Astrocyte of the cerebellum (primary cell): ENCODE data around the gene WWOX.

Experiments used
- DNase-seq: peaks from one replicate; pipeline ENCODE4 v3.0.0-alpha.2; 2011; ENCODE audit warnings: low read depth
- H3K4me3 ChIP-seq: 2 replicates; pipeline ENCODE4 v1.5.1; 2011; ENCODE audit warnings: mild to moderate bottlenecking, low read depth, low read length, moderate library complexity
- in situ Hi-C: cut with HindIII; loops from 2 replicates; pipeline ENCODE4 v1.10.0; 2017; ENCODE audit warnings: low sequenced_read_pairs
- TF ChIP-seq, protein P1 (sequence below): IDR thresholded peaks from 2 replicates; pipeline ENCODE4 v1.5.1; 2012; ENCODE audit warnings: low read length, low read depth, moderate library complexity, mild to moderate bottlenecking; ENCODE audit errors: missing control alignments

WWOX gene

DNA sequence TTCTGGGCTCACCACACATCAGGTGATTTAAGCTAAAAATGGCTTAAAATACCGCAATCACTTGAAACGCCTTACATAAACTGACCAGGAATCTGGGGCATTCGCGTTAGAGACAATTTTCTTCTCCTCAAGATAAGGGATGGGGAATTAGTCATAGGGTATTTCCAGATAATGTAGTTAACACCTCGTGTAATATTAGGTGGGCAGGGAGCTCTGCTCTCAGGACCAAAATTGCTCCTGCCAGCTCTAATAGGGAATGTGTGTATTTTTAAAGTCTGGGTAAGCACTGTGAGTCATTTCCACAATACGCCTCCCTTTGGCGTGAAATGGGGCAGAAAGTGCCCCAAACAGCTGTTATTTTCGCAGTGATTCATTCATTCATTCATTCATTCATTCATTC lies 1092.5 kb downstream of the WWOX start:
- in situ Hi-C loops: no loop called here
- TF ChIP-seq, protein P1, sequence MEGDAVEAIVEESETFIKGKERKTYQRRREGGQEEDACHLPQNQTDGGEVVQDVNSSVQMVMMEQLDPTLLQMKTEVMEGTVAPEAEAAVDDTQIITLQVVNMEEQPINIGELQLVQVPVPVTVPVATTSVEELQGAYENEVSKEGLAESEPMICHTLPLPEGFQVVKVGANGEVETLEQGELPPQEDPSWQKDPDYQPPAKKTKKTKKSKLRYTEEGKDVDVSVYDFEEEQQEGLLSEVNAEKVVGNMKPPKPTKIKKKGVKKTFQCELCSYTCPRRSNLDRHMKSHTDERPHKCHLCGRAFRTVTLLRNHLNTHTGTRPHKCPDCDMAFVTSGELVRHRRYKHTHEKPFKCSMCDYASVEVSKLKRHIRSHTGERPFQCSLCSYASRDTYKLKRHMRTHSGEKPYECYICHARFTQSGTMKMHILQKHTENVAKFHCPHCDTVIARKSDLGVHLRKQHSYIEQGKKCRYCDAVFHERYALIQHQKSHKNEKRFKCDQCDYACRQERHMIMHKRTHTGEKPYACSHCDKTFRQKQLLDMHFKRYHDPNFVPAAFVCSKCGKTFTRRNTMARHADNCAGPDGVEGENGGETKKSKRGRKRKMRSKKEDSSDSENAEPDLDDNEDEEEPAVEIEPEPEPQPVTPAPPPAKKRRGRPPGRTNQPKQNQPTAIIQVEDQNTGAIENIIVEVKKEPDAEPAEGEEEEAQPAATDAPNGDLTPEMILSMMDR: no peak
- no peak for DNase-seq
- no peak overlapping the region for H3K4me3 ChIP-seq

DNA sequence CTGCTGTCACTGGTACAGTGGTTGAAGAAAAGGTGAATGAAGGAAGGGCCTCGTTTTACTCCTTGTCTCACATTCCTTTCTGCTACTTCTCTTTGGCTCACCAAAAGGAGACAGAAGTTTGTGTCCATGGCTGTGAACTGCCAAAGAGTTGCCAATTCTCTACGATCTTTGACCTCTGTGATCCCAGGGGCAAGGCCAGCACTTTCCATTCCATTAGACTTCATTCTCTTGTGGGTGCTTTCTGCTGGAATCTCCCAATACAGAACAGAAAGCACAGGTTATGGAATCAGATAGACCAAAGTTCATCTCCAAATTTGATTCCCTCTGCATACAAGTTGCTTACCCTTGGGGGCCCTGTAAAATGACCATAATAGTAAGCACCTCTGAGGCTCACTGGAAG lies 1093.5 kb downstream of the WWOX start:
- in situ Hi-C loops: no loop called here
- DNase-seq: no peak
- TF ChIP-seq, protein P1: no peak
- no peak overlapping the region for H3K4me3 ChIP-seq

DNA sequence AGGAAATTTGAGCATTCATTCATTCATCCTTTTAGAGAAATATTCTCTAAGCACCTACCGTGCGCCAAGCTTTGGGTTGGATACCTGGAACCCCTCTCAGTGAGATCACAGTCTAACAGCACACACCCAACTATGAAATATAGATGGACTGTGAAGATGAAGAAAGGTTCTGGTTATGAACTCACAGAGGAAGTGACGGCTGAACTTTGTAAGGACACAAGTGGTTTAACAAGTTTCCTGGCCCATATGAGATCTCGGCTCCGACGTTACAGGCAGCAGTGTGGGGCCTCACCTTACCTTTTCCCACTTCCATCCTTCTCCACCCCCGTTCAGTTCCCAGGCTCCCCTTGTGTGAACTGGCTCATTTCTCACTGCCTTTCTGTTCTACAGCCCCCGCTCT lies 1094.8 kb downstream of the WWOX start:
- DNase-seq: no peak
- H3K4me3 ChIP-seq: no peak overlapping the region
- in situ Hi-C loops: no loop called here
- TF ChIP-seq, protein P1: no peak

DNA sequence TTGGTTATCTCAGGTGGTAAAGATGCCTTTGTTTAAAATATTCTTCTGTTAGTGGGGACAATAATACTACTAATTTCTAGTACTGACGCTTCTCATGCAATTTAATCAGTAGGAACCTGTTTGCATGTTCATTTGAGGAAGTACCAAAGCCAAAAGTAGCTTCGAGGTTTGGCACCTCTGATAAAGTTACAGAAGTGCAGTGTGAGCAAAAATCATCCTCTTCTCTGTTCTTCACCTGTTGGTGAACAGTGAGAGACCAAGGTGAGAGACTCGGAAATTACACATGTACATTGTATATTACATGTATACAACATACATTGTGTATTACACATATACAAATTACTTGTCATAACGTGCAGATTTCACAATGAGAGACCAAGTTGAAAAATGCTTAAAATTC lies 1096.5 kb downstream of the WWOX start:
- TF ChIP-seq, protein P1: no peak
- in situ Hi-C loops: no loop called here
- H3K4me3 ChIP-seq: no peak overlapping the region
- no peak for DNase-seq

DNA sequence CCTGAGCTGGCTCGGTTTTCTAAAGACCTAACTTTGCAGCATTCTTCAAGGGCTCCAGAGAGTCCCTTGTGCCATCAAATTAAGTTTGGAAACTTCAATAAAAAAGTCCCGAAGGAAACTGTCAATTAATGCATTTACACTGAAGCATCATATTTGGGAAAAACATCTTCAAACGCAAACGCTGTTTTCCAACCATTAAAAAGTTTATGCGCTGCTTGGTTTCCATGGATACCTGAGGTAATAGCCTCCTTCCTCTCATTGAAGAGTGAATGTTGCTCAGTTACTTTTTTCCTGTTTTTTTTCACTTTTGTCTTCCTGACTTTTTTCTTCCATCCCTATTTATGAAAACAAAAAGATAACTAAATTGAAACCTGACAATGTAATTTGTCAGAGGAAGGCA lies 1102.0 kb downstream of the WWOX start:
- TF ChIP-seq, protein P1: no peak
- in situ Hi-C loops: no loop called here
- no peak for DNase-seq
- H3K4me3 ChIP-seq: no peak overlapping the region

DNA sequence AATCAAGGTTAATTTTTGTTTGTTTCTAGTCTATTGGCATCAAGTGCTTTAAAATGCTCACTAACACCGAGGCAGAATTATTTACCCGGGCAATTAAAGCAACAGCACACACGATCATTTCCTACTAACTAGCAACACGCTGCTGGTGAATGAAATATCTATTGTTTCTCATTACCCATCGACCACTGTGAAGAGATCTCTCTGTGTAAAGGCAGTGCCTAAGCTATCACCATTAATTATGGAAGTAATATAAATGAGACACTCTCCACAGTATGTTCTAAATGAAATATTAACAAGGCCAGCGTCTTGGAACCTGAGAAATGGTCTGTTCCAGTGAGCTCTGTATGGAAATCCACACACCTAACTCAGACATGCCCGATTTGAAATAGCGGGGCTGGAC lies 1103.5 kb downstream of the WWOX start:
- TF ChIP-seq, protein P1: no peak
- H3K4me3 ChIP-seq: no peak overlapping the region
- in situ Hi-C loops: no loop called here
- no peak for DNase-seq

DNA sequence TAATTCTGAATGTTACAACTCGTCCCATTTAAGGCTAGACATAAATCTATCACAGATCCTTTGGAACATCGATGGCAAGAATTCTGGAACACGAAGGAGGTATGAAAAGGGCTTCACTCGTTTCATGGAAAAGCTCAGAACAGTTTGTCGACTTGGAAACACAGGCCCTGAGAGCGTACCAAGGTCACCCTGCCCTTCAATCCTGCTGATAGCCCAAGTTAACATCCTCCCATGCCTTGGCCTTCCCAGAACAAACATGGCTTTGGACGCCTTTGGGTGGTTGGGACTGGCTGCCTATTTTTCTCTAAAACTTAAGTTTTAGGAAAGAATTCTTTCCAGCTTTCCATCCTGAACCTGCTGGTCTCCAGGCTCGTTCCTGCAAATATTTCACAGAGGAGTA lies 1105.0 kb downstream of the WWOX start:
- DNase-seq: no peak
- in situ Hi-C loops: no loop called here
- TF ChIP-seq, protein P1: no peak
- no peak overlapping the region for H3K4me3 ChIP-seq
